CD14-positive monocyte (primary cell): ENCODE results near the gene FFAR2. TPM values are rescaled to one million over a fixed set of nuclear protein-coding genes. Genes with fewer than 3 reads are reported as not detected.

Experiments used
- DNase-seq, 3 donors: peaks; one replicate each; pipeline ENCODE4 v3.0.0-alpha.2; 2011 to 2022
- H2AFZ ChIP-seq: 2 replicates; pipeline ENCODE4 v1.6.0; 2012; ENCODE audit warnings: mild to moderate bottlenecking, low read depth, low read length, inconsistent platforms; ENCODE audit not compliant: insufficient read depth, poor library complexity, severe bottlenecking
- H3K27ac ChIP-seq, 2 donors: 1 replicate in 1 of 2; 2 replicates in 1 of 2; pipeline ENCODE4 v1.5.1; 2012 to 2013; ENCODE audit warnings: low read length in 2 of 2, control low read depth in 1 of 2, inconsistent platforms in 1 of 2, low read depth in 1 of 2, mild to moderate bottlenecking in 1 of 2
- H3K27me3 ChIP-seq, 2 donors: one replicate each; pipeline versions ENCODE4 v1.6.0 to v1.6.1; 2011 to 2013; ENCODE audit warnings: low read length in 2 of 2; ENCODE audit not compliant: control insufficient read depth in 2 of 2, insufficient read depth in 2 of 2
- H3K36me3 ChIP-seq, 2 donors: replicated peaks in 1 of 2; 1 replicate in 1 of 2; 2 replicates in 1 of 2; pipeline versions ENCODE4 v1.5.1 to v1.6.1; 2012 to 2013; ENCODE audit warnings: low read length in 2 of 2, control low read depth in 1 of 2, inconsistent platforms in 1 of 2, mild to moderate bottlenecking in 1 of 2; ENCODE audit not compliant: insufficient read depth in 2 of 2, control insufficient read depth in 1 of 2
- H3K4me1 ChIP-seq, 2 donors: 1 replicate in 1 of 2; 2 replicates in 1 of 2; pipeline versions ENCODE4 v1.5.1 to v1.6.1; 2012 to 2013; ENCODE audit warnings: low read length in 2 of 2, control low read depth in 1 of 2, inconsistent platforms in 1 of 2, mild to moderate bottlenecking in 1 of 2, moderate library complexity in 1 of 2; ENCODE audit not compliant: insufficient read depth in 2 of 2, control insufficient read depth in 1 of 2
- H3K4me2 ChIP-seq: replicated peaks from 2 replicates; pipeline ENCODE3; 2012; ENCODE audit warnings: low read length, moderate library complexity, mild to moderate bottlenecking; ENCODE audit not compliant: poor library complexity, severe bottlenecking; ENCODE audit errors: extremely low read depth
- H3K4me3 ChIP-seq, 3 experiments: fragments of 200-600 bp in 1 of 3; sonication (generic) in 1 of 3; replicated peaks in 1 of 3; 1 replicate in 2 of 3; 2 replicates in 1 of 3; pipeline ENCODE4 v1.5.1; 2011 to 2013; ENCODE audit warnings: low read length in 3 of 3, mild to moderate bottlenecking in 3 of 3, control low read depth in 2 of 3, low read depth in 2 of 3, inconsistent platforms in 1 of 3, moderate library complexity in 1 of 3
- H3K79me2 ChIP-seq: 2 replicates; pipeline ENCODE4 v1.6.0; 2012; ENCODE audit warnings: mild to moderate bottlenecking, control low read depth, inconsistent platforms, low read length, moderate library complexity; ENCODE audit not compliant: insufficient read depth
- H3K9ac ChIP-seq: 2 replicates; pipeline ENCODE4 v1.6.0; 2017; ENCODE audit warnings: low read length, mild to moderate bottlenecking; ENCODE audit not compliant: insufficient read depth, poor library complexity, severe bottlenecking
- H3K9me3 ChIP-seq, 2 donors: replicated peaks in 1 of 2; 1 replicate in 1 of 2; 2 replicates in 1 of 2; pipeline versions ENCODE4 v1.5.1 to v1.6.1; 2012 to 2013; ENCODE audit warnings: low read length in 2 of 2, control low read depth in 1 of 2; ENCODE audit not compliant: control insufficient read depth in 1 of 2, insufficient read depth in 1 of 2
- H4K20me1 ChIP-seq: 2 replicates; pipeline ENCODE4 v1.6.0; 2012; ENCODE audit warnings: mild to moderate bottlenecking, low read length, control low read depth, moderate library complexity; ENCODE audit not compliant: insufficient read depth
- H3K27ac Mint-ChIP-seq, 7 donors: one replicate each; pipeline ENCODE4 v1.8.0; 2020; ENCODE audit warnings: mild to moderate bottlenecking in 7 of 7, mixed read lengths in 7 of 7, moderate library complexity in 6 of 7, inconsistent platforms in 2 of 7
- H3K27me3 Mint-ChIP-seq, 3 donors: one replicate each; pipeline ENCODE4 v1.8.0; 2021 to 2022; ENCODE audit warnings: low read depth in 3 of 3, mild to moderate bottlenecking in 3 of 3, mixed read lengths in 3 of 3, moderate library complexity in 3 of 3, inconsistent platforms in 1 of 3
- H3K36me3 Mint-ChIP-seq, 2 donors: one replicate each; pipeline ENCODE4 v1.8.0; 2020; ENCODE audit warnings: mixed read lengths in 2 of 2, inconsistent platforms in 1 of 2, mild to moderate bottlenecking in 1 of 2
- H3K4me1 Mint-ChIP-seq: one replicate; pipeline ENCODE4 v1.8.0; 2020; ENCODE audit warnings: mild to moderate bottlenecking, mixed read lengths
- H3K4me3 Mint-ChIP-seq, 2 donors: one replicate each; pipeline ENCODE4 v1.8.0; 2020; ENCODE audit warnings: mild to moderate bottlenecking in 2 of 2, mixed read lengths in 2 of 2, moderate library complexity in 1 of 2
- H3K9me3 Mint-ChIP-seq, 7 donors: one replicate each; pipeline ENCODE4 v1.8.0; 2020 to 2022; ENCODE audit warnings: mixed read lengths in 7 of 7, mild to moderate bottlenecking in 6 of 7, moderate library complexity in 6 of 7, inconsistent platforms in 2 of 7
- CTCF ChIP-seq: fragments of 200-600 bp; IDR thresholded peaks from one replicate; pipeline ENCODE4 v1.8.0; 2022; ENCODE audit warnings: antibody characterized with exemption, mild to moderate bottlenecking
- WGBS: methylation state at CpG from one replicate; pipeline ENCODE4 v1.1.5; 2013; ENCODE audit warnings: missing lambda C conversion rate; ENCODE audit not compliant: insufficient coverage; 5-methylcytosine and 5-hydroxymethylcytosine counted together
- intact Hi-C, 2 donors: fragments of 100-400 bp; cut with micrococcal nuclease; formaldehyde crosslinking; loops; one replicate each; pipeline versions ENCODE4 v1.15.0 to v1.15.1; 2023
- polyA plus RNA-seq, 3 donors: library from polyadenylated mRNA; depleted of rRNA in 1 of 3; unstranded in 2 of 3; stranded (reverse) in 1 of 3; fragments of 300-500 nt in 2 of 3; fragments of >200 nt in 1 of 3; fragmentation: Illumina TruSeq in 2 of 3; gene quantifications; 1 replicate in 2 of 3; 2 replicates in 1 of 3; pipeline ENCODE4 v1.2.3, GENCODE V29; 2012 to 2021

FFAR2 gene
- polyA plus RNA-seq, 3 donors, result 5.7 to 38.7 (median 10.8) TPM

GRCh38 chr19:35429698-35430408 lies 18.2 kb upstream of the FFAR2 start:
- WGBS, result 94% methylated on average over 13 of the region's 21 CpGs
- intact Hi-C loops, result no loop called here
- Mint-ChIP-seq H3K36me3 (no peaks in the 10 kb centered on the region), H3K27me3 (peaks cover 4 to 10% (median 6%) of the 10 kb centered on the region in 3 donors), H3K4me3 (peak overlapping the region in 1 of 2 donors; percentile 48), H3K27ac (peak overlapping the region in 5 of 7 donors; percentile 76 to 98 (median 88)), H3K9me3 (peaks cover 0 to 3% (median 0%) of the 10 kb centered on the region in 7 donors), H3K4me1 (peaks cover 58% of the 10 kb centered on the region)
- Histone ChIP-seq H2AFZ (no peak overlapping the region), H3K4me3 (peak overlapping the region in 1 of 3 experiments; percentile 15), H3K4me1 (peaks cover 53 to 54% of the 10 kb centered on the region in 2 donors), H3K79me2 (no peaks in the 10 kb centered on the region), H4K20me1 (no peaks in the 10 kb centered on the region), H3K9me3 (no peaks in the 10 kb centered on the region), H3K27ac (peak overlapping the region in 1 of 2 donors; percentile 57), H3K27me3 (no peaks in the 10 kb centered on the region), H3K36me3 (no peaks in the 10 kb centered on the region), H3K4me2 (peak overlapping the region; percentile 44), H3K9ac (no peak overlapping the region)
- no peak for TF ChIP-seq CTCF
- no peak for DNase-seq

GRCh38 chr19:35430409-35431144 lies 17.5 kb upstream of the FFAR2 start:
- Mint-ChIP-seq H3K9me3 (peaks cover 0 to 3% (median 0%) of the 10 kb centered on the region in 7 donors), H3K27ac (peak overlapping the region; percentile 67 to 98 (median 92)), H3K4me3 (peak overlapping the region; percentile 31 to 62), H3K4me1 (peaks cover 65% of the 10 kb centered on the region), H3K36me3 (no peaks in the 10 kb centered on the region), H3K27me3 (peaks cover 2 to 7% (median 6%) of the 10 kb centered on the region in 3 donors)
- WGBS, result 20% methylated on average over 4 of the region's 5 CpGs
- Histone ChIP-seq H3K4me2 (peak overlapping the region; percentile 44), H4K20me1 (no peaks in the 10 kb centered on the region), H3K79me2 (no peaks in the 10 kb centered on the region), H2AFZ (no peak overlapping the region), H3K9me3 (no peaks in the 10 kb centered on the region), H3K27ac (peak overlapping the region; percentile 50 to 57), H3K36me3 (no peaks in the 10 kb centered on the region), H3K9ac (no peak overlapping the region), H3K4me3 (peak overlapping the region in 1 of 3 experiments; percentile 15), H3K27me3 (no peaks in the 10 kb centered on the region), H3K4me1 (peaks cover 60 to 61% of the 10 kb centered on the region in 2 donors)
- DNase-seq, result peak; percentile 68 to 82 (median 75)
- intact Hi-C loops, result no loop called here
- TF ChIP-seq CTCF, result no peak
